NT2/D1 (cell line): ENCODE data around the gene PRDX1.

ENCODE experiments used
- SUZ12 ChIP-seq: IDR thresholded peaks from 2 replicates; pipeline ENCODE4 v1.6.1; 2011; ENCODE audit not compliant: insufficient read length, insufficient read depth; ENCODE audit errors: extremely low read depth
- YY1 ChIP-seq: IDR thresholded peaks from 2 replicates; pipeline ENCODE4 v1.6.1; 2011; ENCODE audit not compliant: insufficient read length, insufficient read depth
- ZNF274 ChIP-seq: IDR thresholded peaks from 2 replicates; pipeline ENCODE4 v1.6.1; 2011; ENCODE audit warnings: mild to moderate bottlenecking, low read depth, low read length

- TF ChIP-seq YY1, result no peak
- no peak for TF ChIP-seq ZNF274
- no peak for TF ChIP-seq SUZ12
These were observed 35.8 kb upstream of the PRDX1 start for GRCh38 chr1:45557422-45557944.
